Muscle layer of duodenum (tissue), 2 donors: ENCODE data around the gene NPL.

Source experiments
- H3K27ac ChIP-seq: one replicate; pipeline ENCODE4 v1.7.0; 2013; ENCODE audit warnings: mild to moderate bottlenecking, low read length
- H3K27me3 ChIP-seq: one replicate; pipeline ENCODE4 v1.7.0; 2013; ENCODE audit warnings: low read depth, mild to moderate bottlenecking, control low read depth, low read length
- H3K36me3 ChIP-seq, 2 donors: one replicate each; pipeline ENCODE4 v1.7.0; 2013; ENCODE audit warnings: low read length in 2 of 2, control low read depth in 1 of 2, mild to moderate bottlenecking in 1 of 2; ENCODE audit not compliant: insufficient read depth in 2 of 2, control insufficient read depth in 1 of 2
- H3K4me1 ChIP-seq, 2 donors: one replicate each; pipeline ENCODE4 v1.7.0; 2013; ENCODE audit warnings: low read length in 2 of 2, mild to moderate bottlenecking in 2 of 2, control low read depth in 1 of 2, moderate library complexity in 1 of 2; ENCODE audit not compliant: insufficient read depth in 2 of 2, control insufficient read depth in 1 of 2
- H3K4me3 ChIP-seq, 2 donors: one replicate each; pipeline ENCODE4 v1.7.0; 2013; ENCODE audit warnings: low read length in 2 of 2, low read depth in 1 of 2, mild to moderate bottlenecking in 1 of 2
- H3K9me3 ChIP-seq, 2 donors: one replicate each; pipeline ENCODE4 v1.7.0; 2013; ENCODE audit warnings: low read length in 2 of 2, control low read depth in 1 of 2, mild to moderate bottlenecking in 1 of 2; ENCODE audit not compliant: control insufficient read depth in 1 of 2
- donor health status: healthy.

NPL gene

GRCh38 chr1:182802006-182802803 lies 12.6 kb downstream of the NPL start:
- H3K9me3 ChIP-seq: no peaks in the 10 kb centered on the region
- no peaks in the 10 kb centered on the region for H3K27me3 ChIP-seq
- no peak overlapping the region for H3K4me3 ChIP-seq
- peaks cover 0 to 39% of the 10 kb centered on the region in 2 donors for H3K36me3 ChIP-seq
- H3K4me1 ChIP-seq: no peaks in the 10 kb centered on the region
- H3K27ac ChIP-seq: no peak overlapping the region

GRCh38 chr1:182803846-182804245 lies 14.3 kb downstream of the NPL start:
- Histone ChIP-seq H3K4me1 (no peaks in the 10 kb centered on the region), H3K27ac (no peak overlapping the region), H3K4me3 (no peak overlapping the region), H3K27me3 (no peaks in the 10 kb centered on the region), H3K36me3 (peaks cover 0 to 34% of the 10 kb centered on the region in 2 donors), H3K9me3 (no peaks in the 10 kb centered on the region)

GRCh38 chr1:182806015-182806678 lies 16.6 kb downstream of the NPL start:
- Histone ChIP-seq H3K27ac (no peak overlapping the region), H3K36me3 (peaks cover 0 to 34% of the 10 kb centered on the region in 2 donors), H3K9me3 (no peaks in the 10 kb centered on the region), H3K4me3 (no peak overlapping the region), H3K27me3 (no peaks in the 10 kb centered on the region), H3K4me1 (no peaks in the 10 kb centered on the region)

GRCh38 chr1:182807907-182808306 lies 18.3 kb downstream of the NPL start:
- Histone ChIP-seq H3K36me3 (peaks cover 4 to 34% of the 10 kb centered on the region in 2 donors), H3K9me3 (no peaks in the 10 kb centered on the region), H3K4me3 (no peak overlapping the region), H3K4me1 (no peaks in the 10 kb centered on the region), H3K27ac (no peak overlapping the region), H3K27me3 (no peaks in the 10 kb centered on the region)

- Histone ChIP-seq H3K4me1 (no peaks in the 10 kb centered on the region), H3K27me3 (no peaks in the 10 kb centered on the region), H3K4me3 (no peak overlapping the region), H3K36me3 (peaks cover 4 to 33% of the 10 kb centered on the region in 2 donors), H3K27ac (no peak overlapping the region), H3K9me3 (no peaks in the 10 kb centered on the region)
Measured at GRCh38 chr1:182809414-182809957, 19.9 kb downstream of the NPL start.

GRCh38 chr1:182811975-182812722 lies 22.6 kb downstream of the NPL start:
- Histone ChIP-seq H3K36me3 (peaks cover 13 to 34% of the 10 kb centered on the region in 2 donors), H3K4me3 (no peak overlapping the region)

GRCh38 chr1:182816863-182817262 lies 27.3 kb downstream of the NPL start:
- no peaks in the 10 kb centered on the region for H3K4me1 ChIP-seq
- H3K27ac ChIP-seq: no peak overlapping the region
- peaks cover 18 to 46% of the 10 kb centered on the region in 2 donors for H3K36me3 ChIP-seq
- no peaks in the 10 kb centered on the region for H3K27me3 ChIP-seq
- no peak overlapping the region for H3K4me3 ChIP-seq
- no peaks in the 10 kb centered on the region for H3K9me3 ChIP-seq

More at GRCh38 chr1:182811975-182812722, 22.6 kb downstream of the NPL start:
- Histone ChIP-seq H3K27me3 (no peaks in the 10 kb centered on the region), H3K4me1 (no peaks in the 10 kb centered on the region), H3K9me3 (no peaks in the 10 kb centered on the region), H3K27ac (no peak overlapping the region)

- no peaks in the 10 kb centered on the region for H3K4me1 ChIP-seq
- H3K27ac ChIP-seq: no peak overlapping the region
- H3K36me3 ChIP-seq: peaks cover 14 to 46% of the 10 kb centered on the region in 2 donors
- H3K27me3 ChIP-seq: no peaks in the 10 kb centered on the region
- H3K4me3 ChIP-seq: no peak overlapping the region
- H3K9me3 ChIP-seq: no peaks in the 10 kb centered on the region
Measured at GRCh38 chr1:182817802-182818201, 28.2 kb downstream of the NPL start.

GRCh38 chr1:182823220-182823619 lies 33.6 kb downstream of the NPL start:
- Histone ChIP-seq H3K27me3 (no peaks in the 10 kb centered on the region), H3K36me3 (peaks cover 9% of the 10 kb centered on the region in 2 donors), H3K4me1 (no peaks in the 10 kb centered on the region), H3K9me3 (no peaks in the 10 kb centered on the region), H3K4me3 (no peak overlapping the region), H3K27ac (no peak overlapping the region)

GRCh38 chr1:182826892-182827291 lies 37.3 kb downstream of the NPL start:
- H3K36me3 ChIP-seq: peaks cover 6 to 10% of the 10 kb centered on the region in 2 donors
- no peak overlapping the region for H3K27ac ChIP-seq
- H3K27me3 ChIP-seq: no peaks in the 10 kb centered on the region
- H3K9me3 ChIP-seq: no peaks in the 10 kb centered on the region
- H3K4me1 ChIP-seq: no peaks in the 10 kb centered on the region
- no peak overlapping the region for H3K4me3 ChIP-seq
